ENCODE data around the gene NEURL2.

NEURL2 gene

DNA sequence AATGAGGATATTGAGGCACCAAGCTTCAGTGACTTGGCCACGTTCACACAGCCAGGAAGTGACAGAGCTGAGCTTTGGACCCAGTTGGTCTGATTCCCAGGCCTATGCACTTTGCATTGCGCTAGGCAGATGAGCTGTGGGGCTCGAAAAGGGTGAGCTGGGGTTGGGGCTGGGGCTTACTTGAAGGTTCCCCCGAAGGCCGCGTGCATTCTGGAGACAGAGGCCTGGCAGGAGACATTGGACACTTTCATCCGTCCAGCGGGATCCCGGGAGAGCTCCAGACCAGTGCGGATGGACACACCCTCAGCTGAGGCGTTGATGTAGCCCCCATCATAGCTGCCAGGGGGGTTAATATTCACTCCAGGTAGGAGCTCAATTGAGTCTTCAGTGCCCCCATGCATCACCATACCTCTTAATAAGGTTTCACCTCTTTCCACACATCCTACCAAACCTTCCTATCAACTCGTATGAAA, 18.4 kb upstream of the NEURL2 start:
- Histone ChIP-seq H3K4me1 (no peaks in the 10 kb centered on the region), H3K4me3 (ENCODE audit: low read depth, low read length) (no peak overlapping the region), H3K27me3 (no peaks in the 10 kb centered on the region), H3K36me3 (peaks cover 12% of the 10 kb centered on the region), H3K9me3 (no peaks in the 10 kb centered on the region)
- TF ChIP-seq, protein P1, sequence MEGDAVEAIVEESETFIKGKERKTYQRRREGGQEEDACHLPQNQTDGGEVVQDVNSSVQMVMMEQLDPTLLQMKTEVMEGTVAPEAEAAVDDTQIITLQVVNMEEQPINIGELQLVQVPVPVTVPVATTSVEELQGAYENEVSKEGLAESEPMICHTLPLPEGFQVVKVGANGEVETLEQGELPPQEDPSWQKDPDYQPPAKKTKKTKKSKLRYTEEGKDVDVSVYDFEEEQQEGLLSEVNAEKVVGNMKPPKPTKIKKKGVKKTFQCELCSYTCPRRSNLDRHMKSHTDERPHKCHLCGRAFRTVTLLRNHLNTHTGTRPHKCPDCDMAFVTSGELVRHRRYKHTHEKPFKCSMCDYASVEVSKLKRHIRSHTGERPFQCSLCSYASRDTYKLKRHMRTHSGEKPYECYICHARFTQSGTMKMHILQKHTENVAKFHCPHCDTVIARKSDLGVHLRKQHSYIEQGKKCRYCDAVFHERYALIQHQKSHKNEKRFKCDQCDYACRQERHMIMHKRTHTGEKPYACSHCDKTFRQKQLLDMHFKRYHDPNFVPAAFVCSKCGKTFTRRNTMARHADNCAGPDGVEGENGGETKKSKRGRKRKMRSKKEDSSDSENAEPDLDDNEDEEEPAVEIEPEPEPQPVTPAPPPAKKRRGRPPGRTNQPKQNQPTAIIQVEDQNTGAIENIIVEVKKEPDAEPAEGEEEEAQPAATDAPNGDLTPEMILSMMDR (IDR thresholded peaks at IDR 0.05; ENCODE audit: low read depth, low read length): no peak
- no peak for DNase-seq

DNA sequence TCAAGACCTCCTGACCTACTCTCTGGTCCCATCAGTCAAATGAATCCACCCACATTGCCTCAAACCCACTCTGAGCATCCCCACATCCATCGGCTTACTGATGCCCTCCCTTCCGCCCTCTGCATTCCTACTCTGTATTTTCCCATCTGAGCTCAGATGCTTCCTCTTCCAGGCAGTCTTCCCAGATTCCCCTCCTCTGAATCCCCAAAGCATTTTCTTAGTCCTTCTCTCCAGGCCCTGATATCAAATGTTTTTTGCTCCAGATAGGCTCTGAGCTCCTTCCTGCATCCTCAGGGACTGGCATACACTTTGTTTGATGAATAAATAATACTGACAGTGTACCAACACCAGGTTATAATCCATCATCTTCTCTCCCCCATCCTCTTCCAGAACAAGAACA, 17.1 kb upstream of the NEURL2 start:
- no peak for DNase-seq
- TF ChIP-seq, protein P1 (IDR thresholded peaks at IDR 0.05; ENCODE audit: low read depth, low read length): no peak
- Histone ChIP-seq H3K4me3 (ENCODE audit: low read depth, low read length) (no peak overlapping the region), H3K4me1 (no peaks in the 10 kb centered on the region), H3K9me3 (no peaks in the 10 kb centered on the region), H3K36me3 (peaks cover 18% of the 10 kb centered on the region), H3K27me3 (no peaks in the 10 kb centered on the region)

DNA sequence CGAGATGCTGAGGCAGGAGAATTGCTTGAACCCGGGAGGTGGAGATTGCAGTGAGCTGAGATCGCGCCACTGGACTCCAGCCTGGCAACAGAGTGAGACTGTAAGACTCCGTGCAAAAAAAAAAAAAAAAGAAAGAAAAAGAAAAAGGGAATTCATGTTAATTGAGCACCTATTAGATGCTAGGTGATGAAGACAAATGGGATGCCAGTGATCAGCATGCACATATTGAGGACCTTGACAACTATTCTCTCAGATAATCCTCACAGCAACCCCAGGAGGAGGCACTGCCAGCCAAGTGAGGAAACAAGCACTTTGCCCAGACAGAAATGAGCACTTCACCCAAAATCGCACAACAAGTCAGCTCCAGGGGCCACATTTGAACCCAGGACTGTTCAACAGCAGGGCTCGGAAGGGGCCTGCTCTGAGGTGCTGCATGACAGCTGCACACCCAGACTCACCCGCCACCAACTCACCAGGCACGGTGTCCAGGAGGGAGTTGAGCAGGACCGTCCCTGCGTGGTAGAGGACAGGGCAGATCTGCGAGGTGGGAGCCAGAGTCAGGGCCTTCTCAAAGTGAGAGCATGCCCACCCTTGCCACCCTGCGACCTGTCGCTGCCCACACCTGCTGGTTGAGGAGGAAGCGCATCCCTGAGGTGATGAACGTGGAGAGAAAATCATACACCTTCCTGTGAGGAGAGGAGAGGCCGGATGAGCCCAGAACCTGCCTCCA, 16.4 kb upstream of the NEURL2 start:
- Histone ChIP-seq H3K27me3 (no peaks in the 10 kb centered on the region), H3K9me3 (no peaks in the 10 kb centered on the region), H3K4me3 (ENCODE audit: low read depth, low read length) (no peak overlapping the region), H3K36me3 (peaks cover 18% of the 10 kb centered on the region), H3K4me1 (no peaks in the 10 kb centered on the region)
- no peak for DNase-seq
- TF ChIP-seq, protein P1 (IDR thresholded peaks at IDR 0.05; ENCODE audit: low read depth, low read length): no peak

DNA sequence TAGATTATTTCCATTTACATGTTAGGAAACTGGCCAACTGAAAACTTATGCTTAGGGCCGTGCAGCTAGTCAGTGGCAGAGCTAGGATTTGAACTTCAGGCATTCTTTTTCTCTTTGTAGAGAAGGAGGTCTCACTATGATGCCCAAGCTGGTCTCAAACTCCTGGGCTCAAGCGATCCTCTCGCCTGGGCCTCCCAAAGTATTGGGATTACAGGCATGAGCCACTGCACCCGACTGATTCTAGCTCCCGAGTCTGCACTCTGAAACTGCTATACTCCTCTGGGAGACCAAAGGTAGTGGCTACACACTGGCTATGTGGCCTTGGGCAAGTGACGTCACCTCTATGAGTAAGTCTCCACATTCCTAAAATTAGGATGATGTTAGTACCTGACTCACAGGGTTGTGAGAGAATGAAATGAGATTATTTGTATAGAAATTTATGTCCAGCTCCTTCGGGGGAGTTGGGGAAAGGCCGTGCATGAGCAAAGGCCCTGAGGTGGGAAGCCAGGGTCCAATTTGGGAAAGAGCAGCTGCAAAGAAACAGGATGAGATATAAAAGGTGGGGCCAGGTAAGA, 14.6 kb upstream of the NEURL2 start:
- TF ChIP-seq, protein P1 (IDR thresholded peaks at IDR 0.05; ENCODE audit: low read depth, low read length): no peak
- no peak for DNase-seq

DNA sequence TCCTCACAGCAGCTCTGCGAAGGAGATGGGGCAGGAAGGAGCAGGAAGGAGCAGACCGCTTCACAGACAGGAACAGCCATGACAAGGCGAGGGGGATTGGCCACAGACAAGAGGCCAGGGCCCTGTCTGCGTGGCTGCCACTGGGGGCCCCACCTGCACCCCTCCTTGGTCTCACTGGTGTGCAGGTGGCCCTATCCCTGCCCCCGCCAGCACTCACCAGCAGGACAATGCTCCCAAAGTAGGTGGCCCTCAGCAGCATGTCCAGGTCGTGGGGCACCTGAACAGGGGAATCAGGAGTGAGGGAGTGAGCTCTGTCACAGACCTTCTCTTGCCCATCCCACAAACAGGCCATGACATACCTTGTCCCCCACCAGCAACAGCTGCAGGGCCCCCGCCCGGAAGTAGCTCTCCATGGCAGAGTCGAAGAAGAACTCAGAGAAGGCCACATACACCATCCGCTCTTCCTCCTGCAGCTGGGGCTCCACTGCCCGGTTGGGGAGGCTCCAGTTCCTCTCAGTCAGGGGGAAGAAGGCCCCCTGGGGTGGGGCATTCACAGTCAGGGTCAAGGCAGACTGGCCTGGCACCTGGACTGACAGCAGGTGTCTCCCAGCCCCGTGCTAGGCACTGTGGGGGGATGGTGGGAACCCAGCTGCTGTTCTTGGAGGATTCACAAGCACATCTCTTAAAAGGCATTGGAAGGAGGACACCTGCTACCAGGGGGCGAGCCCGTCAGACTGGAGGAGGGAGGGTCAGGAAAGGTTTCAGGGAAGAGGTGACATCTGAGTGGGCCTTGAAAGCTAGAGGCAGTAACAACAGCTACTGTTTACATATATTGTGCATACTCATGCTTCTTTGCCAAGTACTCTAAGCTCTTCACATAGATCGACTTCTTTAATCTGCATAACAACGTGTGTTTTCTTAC, 13.8 kb upstream of the NEURL2 start:
- H3K27me3 ChIP-seq: no peaks in the 10 kb centered on the region
- no peaks in the 10 kb centered on the region for H3K4me1 ChIP-seq
- no peak overlapping the region for H3K4me3 ChIP-seq (ENCODE audit: low read depth, low read length)
- no peaks in the 10 kb centered on the region for H3K9me3 ChIP-seq
- DNase-seq: no peak
- peaks cover 24% of the 10 kb centered on the region for H3K36me3 ChIP-seq
- TF ChIP-seq, protein P1 (IDR thresholded peaks at IDR 0.05; ENCODE audit: low read depth, low read length): no peak

More for the DNA sequence above, 14.6 kb upstream of the NEURL2 start:
- H3K4me1 ChIP-seq: no peaks in the 10 kb centered on the region
- peaks cover 25% of the 10 kb centered on the region for H3K36me3 ChIP-seq
- no peaks in the 10 kb centered on the region for H3K9me3 ChIP-seq
- H3K4me3 ChIP-seq (ENCODE audit: low read depth, low read length): no peak overlapping the region
- H3K27me3 ChIP-seq: no peaks in the 10 kb centered on the region

Data from BE2C (cell line).